ENCODE results near the gene SLC16A12. TPM values are rescaled to one million over a fixed set of nuclear protein-coding genes. Genes with fewer than 3 reads are reported as not detected.

The SLC16A12 gene
- total and polyA plus RNA-seq, 4 donors = 0.03 to 10.7 (median 0.94) TPM

DNA sequence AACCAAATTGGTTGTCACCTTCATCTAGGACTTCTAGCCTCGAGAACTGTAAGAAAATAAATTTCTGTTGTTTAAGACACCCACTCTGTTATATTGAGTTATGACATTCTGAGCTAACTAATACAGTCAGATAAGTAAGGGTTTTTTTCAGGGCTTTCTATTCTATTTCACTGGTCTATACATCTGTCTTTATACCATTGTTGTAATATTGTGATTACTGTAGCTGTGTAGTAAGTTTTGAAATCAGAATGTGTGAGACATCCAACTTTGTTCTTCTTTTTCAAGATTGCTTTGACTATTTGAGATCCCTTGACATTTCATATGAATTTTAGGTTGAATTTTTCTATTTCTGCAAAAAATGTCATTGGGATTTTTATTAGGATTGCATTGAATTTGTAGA is 135.4 kb downstream of the SLC16A12 start:
- TF ChIP-seq GABPA (IDR thresholded peaks at IDR 0.05 in 1 of 2, conservative IDR thresholded peaks at IDR 0.05 in 1 of 2) (no peak), NR2F2 (IDR thresholded peaks at IDR 0.05) (no peak), FOXA1 (IDR thresholded peaks at IDR 0.05) (no peak), SP1 (IDR thresholded peaks at IDR 0.05) (no peak), RAD21 (IDR thresholded peaks at IDR 0.05) (no peak), RXRA (IDR thresholded peaks at IDR 0.05) (no peak), HNF4A (conservative IDR thresholded peaks at IDR 0.05) (no peak), EGR1 (IDR thresholded peaks at IDR 0.05; ENCODE audit: low read depth in 2 of 2) (no peak), YY1 (IDR thresholded peaks at IDR 0.05) (no peak), HNF4G (IDR thresholded peaks at IDR 0.05) (no peak), FOXA2 (IDR thresholded peaks at IDR 0.05) (no peak), JUND (IDR thresholded peaks at IDR 0.05) (no peak), TAF1 (conservative IDR thresholded peaks at IDR 0.05) (no peak)
- TF ChIP-seq, protein P1, sequence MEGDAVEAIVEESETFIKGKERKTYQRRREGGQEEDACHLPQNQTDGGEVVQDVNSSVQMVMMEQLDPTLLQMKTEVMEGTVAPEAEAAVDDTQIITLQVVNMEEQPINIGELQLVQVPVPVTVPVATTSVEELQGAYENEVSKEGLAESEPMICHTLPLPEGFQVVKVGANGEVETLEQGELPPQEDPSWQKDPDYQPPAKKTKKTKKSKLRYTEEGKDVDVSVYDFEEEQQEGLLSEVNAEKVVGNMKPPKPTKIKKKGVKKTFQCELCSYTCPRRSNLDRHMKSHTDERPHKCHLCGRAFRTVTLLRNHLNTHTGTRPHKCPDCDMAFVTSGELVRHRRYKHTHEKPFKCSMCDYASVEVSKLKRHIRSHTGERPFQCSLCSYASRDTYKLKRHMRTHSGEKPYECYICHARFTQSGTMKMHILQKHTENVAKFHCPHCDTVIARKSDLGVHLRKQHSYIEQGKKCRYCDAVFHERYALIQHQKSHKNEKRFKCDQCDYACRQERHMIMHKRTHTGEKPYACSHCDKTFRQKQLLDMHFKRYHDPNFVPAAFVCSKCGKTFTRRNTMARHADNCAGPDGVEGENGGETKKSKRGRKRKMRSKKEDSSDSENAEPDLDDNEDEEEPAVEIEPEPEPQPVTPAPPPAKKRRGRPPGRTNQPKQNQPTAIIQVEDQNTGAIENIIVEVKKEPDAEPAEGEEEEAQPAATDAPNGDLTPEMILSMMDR (IDR thresholded peaks at IDR 0.05; ENCODE audit: low read depth, low read length, missing input control) = no peak
- TF ChIP-seq, protein P2, sequence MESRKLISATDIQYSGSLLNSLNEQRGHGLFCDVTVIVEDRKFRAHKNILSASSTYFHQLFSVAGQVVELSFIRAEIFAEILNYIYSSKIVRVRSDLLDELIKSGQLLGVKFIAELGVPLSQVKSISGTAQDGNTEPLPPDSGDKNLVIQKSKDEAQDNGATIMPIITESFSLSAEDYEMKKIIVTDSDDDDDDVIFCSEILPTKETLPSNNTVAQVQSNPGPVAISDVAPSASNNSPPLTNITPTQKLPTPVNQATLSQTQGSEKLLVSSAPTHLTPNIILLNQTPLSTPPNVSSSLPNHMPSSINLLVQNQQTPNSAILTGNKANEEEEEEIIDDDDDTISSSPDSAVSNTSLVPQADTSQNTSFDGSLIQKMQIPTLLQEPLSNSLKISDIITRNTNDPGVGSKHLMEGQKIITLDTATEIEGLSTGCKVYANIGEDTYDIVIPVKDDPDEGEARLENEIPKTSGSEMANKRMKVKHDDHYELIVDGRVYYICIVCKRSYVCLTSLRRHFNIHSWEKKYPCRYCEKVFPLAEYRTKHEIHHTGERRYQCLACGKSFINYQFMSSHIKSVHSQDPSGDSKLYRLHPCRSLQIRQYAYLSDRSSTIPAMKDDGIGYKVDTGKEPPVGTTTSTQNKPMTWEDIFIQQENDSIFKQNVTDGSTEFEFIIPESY (IDR thresholded peaks at IDR 0.05) = no peak
- TF ChIP-seq, protein P3, sequence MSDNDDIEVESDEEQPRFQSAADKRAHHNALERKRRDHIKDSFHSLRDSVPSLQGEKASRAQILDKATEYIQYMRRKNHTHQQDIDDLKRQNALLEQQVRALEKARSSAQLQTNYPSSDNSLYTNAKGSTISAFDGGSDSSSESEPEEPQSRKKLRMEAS (IDR thresholded peaks at IDR 0.05) = no peak
- TF ChIP-seq, protein P4, sequence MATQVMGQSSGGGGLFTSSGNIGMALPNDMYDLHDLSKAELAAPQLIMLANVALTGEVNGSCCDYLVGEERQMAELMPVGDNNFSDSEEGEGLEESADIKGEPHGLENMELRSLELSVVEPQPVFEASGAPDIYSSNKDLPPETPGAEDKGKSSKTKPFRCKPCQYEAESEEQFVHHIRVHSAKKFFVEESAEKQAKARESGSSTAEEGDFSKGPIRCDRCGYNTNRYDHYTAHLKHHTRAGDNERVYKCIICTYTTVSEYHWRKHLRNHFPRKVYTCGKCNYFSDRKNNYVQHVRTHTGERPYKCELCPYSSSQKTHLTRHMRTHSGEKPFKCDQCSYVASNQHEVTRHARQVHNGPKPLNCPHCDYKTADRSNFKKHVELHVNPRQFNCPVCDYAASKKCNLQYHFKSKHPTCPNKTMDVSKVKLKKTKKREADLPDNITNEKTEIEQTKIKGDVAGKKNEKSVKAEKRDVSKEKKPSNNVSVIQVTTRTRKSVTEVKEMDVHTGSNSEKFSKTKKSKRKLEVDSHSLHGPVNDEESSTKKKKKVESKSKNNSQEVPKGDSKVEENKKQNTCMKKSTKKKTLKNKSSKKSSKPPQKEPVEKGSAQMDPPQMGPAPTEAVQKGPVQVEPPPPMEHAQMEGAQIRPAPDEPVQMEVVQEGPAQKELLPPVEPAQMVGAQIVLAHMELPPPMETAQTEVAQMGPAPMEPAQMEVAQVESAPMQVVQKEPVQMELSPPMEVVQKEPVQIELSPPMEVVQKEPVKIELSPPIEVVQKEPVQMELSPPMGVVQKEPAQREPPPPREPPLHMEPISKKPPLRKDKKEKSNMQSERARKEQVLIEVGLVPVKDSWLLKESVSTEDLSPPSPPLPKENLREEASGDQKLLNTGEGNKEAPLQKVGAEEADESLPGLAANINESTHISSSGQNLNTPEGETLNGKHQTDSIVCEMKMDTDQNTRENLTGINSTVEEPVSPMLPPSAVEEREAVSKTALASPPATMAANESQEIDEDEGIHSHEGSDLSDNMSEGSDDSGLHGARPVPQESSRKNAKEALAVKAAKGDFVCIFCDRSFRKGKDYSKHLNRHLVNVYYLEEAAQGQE (IDR thresholded peaks at IDR 0.05) = no peak
- TF ChIP-seq, protein P5, sequence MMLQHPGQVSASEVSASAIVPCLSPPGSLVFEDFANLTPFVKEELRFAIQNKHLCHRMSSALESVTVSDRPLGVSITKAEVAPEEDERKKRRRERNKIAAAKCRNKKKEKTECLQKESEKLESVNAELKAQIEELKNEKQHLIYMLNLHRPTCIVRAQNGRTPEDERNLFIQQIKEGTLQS (IDR thresholded peaks at IDR 0.05) = no peak
- Histone ChIP-seq H3K4me3 (ENCODE audit: low read depth in 1 of 3, low read length in 3 of 3) (no peak overlapping the region), H3K36me3 (ENCODE audit: control insufficient read depth in 4 of 4, insufficient read depth in 3 of 4, low read depth in 1 of 4, low read length in 3 of 4) (peaks cover 0 to 11% (median 6%) of the 10 kb centered on the region in 4 donors), H3K27ac (ENCODE audit: low read depth in 1 of 2, low read length in 2 of 2) (no peak overlapping the region), H3K27me3 (ENCODE audit: control insufficient read depth in 4 of 4, insufficient read depth in 4 of 4, low read length in 3 of 4) (no peaks in the 10 kb centered on the region), H3K9me3 (ENCODE audit: control insufficient read depth in 4 of 4, low read length in 3 of 4) (no peaks in the 10 kb centered on the region), H3K9ac (ENCODE audit: low read depth in 1 of 2, low read length in 2 of 2) (no peak overlapping the region), H3K4me1 (ENCODE audit: control insufficient read depth in 4 of 4, insufficient read depth in 4 of 4, low read length in 3 of 4) (peaks cover 0 to 18% (median 7%) of the 10 kb centered on the region in 4 donors)
- 90% methylated on average over 1 of the region's 1 CpG for WGBS
- no peak for DNase-seq (ENCODE audit: low spot score)

All from liver (tissue), 9 donors.